KBM-7 (cell line): ENCODE data around the gene HHAT.

Experiments used
- DNase-seq: peaks from one replicate; pipeline ENCODE4 v3.0.0-alpha.2; 2015
- in situ Hi-C: fragments of 300-500 bp; cut with MboI; formaldehyde crosslinking; loops from 2 replicates; pipeline ENCODE4 v1.14.3; 2020; ENCODE audit warnings: low sequenced_read_pairs, low pct_unique_long_range_greater_than_20kb, mixed read lengths

HHAT gene

GRCh38 chr1:210328746-210329503, at the start of gene HHAT:
HHAT (plus strand) TSS chr1:210328902; CDS start chr1:210348976, 20,074 bp downstream.
- DNase-seq: peak; percentile 92

GRCh38 chr1:210280221-210280620, 48.5 kb upstream of the HHAT start:
- no peak for DNase-seq
- in situ Hi-C loops: no loop called here

More at GRCh38 chr1:210328746-210329503, at the start of gene HHAT:
- in situ Hi-C loops: no loop called here

DNA sequence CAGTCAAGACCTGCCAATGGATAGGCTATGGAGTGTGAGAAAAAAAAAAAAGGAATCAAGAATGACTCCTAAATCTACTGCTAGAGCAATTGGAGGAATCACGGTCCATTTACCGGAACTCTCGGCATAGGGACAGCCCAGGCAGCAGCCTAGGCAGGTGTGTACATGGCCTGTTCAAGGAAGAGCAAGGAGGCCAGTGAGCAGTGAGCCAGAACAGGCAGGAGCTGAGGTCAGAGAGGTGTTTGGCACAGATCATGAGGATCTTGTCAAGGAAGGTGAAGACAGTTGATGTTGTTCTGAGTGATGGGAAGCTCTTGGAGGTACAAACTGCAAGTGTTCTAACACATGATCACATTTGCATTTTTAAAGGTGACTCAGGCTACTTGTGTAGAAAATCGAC, 40.6 kb upstream of the HHAT start:
- in situ Hi-C loops: no loop called here
- no peak for DNase-seq

GRCh38 chr1:210289248-210289647, 39.5 kb upstream of the HHAT start:
- DNase-seq: no peak
- in situ Hi-C loops: no loop called here

- no peak for DNase-seq
- in situ Hi-C loops: no loop called here
These were observed 37.5 kb upstream of the HHAT start for GRCh38 chr1:210291081-210291764.

DNA sequence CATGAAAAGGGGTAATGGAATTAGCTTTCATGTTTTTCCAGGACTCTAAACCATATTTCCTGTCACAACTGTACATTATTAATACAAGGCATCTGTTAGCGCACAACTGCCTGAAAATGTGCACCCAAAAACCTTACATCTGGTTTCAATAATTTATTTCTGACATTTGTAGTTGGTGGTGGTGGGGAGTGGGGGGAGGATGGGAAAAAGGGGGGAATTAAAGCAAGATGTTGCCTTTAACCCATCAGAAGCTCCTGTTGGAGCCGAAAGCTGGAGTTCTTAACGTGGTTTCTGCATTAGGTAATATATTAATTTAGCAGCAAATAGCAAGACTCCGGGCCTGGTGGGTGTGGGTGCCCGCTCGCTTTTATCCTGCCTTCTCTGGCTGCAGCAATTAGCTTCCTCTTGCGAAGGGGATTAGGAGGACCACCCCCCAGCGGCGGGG, 36.9 kb upstream of the HHAT start:
- in situ Hi-C loops: no loop called here

DNA sequence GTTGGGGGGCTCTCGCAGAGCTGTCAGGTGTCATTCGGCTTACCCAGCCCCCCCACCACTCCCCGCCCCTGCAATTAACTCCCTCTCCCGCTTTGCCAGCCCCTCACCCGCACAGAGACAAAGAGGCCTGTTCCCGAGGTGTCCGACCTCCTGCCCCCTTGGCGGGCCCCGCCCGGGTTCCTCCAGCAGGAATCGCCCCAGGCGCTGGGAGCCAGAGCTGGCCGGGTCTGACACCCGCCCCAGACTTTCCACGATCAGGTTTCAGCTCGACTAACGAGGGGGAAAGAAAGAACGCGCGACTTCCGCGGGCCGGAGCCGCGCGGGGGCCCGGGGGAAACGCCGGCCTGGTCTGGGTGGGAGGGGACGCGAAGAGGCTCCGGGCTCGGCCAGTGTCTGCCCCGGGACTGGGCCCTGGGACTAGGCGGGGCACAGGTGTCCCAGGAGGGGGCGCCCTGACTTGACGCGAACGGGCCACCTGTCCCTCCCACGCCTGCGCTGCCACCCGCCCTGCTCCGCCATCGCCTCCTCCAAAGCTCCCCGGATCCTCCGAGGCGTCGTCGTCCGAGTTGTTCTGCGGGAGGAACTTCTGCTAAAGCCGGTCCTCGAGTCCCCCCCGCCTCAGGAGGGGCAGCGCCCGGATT, 36.4 kb upstream of the HHAT start:
- peak; percentile 4 for DNase-seq
- in situ Hi-C loops: no loop called here

More for the DNA sequence above, 36.9 kb upstream of the HHAT start:
- DNase-seq: no peak

DNA sequence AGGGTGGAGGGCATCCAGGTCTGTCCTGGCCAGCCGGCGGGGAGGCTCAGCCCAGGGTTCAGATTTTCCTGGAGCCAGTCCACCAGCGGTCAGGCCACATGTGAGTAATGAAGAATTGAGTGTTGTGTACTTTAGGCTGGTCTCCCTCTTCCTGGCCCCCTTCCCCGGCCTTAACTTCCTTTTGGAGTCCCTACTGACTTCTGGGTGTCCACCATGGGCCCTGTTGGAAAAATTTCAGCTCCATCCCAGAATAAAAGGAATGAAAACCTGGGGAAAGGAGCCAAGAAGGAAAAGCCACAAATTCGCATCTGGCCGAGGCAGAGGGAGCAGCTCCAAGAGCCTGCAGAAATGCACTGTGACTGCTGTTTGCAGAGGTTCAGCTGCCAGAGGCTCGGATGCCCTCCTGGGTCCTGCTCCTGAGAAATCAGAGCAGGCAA, 35.5 kb upstream of the HHAT start:
- in situ Hi-C loops: no loop called here
- DNase-seq: no peak

DNA sequence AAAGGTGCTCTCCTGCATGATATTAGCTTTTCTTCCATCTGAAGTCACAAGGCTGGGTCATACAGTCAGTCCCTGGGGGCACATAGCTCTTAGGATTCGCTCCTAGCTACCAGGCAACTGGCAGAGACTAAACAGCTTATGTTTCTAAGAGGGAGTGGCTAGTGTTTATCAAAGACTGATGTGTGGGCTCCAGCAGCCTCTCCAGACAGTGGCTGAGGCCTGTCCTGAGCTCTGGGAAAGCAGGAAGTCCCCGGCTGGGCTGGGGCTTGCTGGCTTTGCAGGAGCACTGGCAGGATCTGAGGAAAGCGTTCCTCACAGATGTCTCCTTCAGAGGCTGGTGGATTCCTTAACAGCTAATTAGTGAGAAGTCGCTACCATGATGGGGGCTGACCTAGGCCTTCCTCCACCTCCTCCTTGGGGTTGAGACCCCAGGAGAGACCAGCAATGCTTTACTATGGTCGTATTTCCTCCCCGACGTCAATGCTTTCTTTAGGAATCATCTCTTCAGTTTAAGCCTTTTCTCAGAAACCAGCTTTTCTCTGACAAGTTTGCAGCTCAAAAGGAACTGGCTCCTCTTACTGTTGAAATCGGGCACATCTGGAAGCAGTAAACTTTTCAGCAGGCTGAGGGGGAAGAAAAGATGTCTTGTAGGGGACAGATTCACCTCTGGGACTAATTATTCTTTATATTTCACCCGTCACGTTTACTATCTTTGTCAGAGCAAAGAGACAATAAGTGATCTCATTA, 33.5 kb upstream of the HHAT start:
- in situ Hi-C loops: no loop called here
- DNase-seq: no peak

DNA sequence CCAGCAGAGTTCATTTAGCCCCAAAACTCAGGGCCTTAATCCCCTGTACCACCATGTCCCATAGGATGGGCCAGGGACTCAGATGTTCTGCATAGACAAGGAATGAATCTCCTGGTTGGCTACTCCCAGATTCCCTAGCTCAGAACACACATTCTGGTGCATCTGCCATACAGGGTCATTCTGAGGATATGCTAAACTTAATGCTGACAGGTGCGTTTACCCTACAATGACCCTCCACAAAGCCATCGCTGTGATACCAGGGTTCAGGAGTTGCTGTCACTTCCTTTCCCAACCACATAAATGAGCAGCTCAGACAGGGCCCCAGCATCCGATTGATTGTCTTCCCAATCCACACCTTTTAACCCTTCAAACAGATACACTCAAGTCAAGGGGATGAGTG, 32.0 kb upstream of the HHAT start:
- no peak for DNase-seq
- in situ Hi-C loops: no loop called here

- DNase-seq: no peak
- in situ Hi-C loops: no loop called here
These were observed 30.4 kb upstream of the HHAT start for GRCh38 chr1:210298296-210298695.

GRCh38 chr1:210298936-210299335, 29.8 kb upstream of the HHAT start:
- in situ Hi-C loops: no loop called here
- DNase-seq: no peak

DNA sequence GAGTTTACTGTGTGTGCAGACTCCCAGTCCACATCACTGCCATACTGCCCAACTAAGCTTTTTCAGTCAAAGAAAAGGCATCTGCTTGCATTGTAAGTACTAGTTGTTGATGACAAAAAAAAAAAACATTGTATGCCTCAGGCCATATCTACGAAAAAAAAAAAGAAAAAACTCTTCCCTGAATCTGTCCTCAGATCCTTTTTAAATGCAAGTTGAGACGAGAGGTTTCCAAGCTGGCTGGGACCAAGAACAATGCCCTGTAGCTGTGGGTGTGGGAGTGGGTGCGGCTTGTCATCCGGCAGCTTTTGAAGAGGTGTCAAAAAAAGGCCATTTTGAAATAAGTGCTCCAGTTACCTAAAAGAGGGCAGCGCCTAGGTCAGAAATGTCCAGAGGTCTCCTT, 29.2 kb upstream of the HHAT start:
- in situ Hi-C loops: no loop called here
- no peak for DNase-seq

GRCh38 chr1:210300923-210301614, 27.6 kb upstream of the HHAT start:
- in situ Hi-C loops: loop anchor here (25.0 kb wide), 1 partner anchor 164 kb away; no protein-coding TSS in a partner anchor
- DNase-seq: no peak

DNA sequence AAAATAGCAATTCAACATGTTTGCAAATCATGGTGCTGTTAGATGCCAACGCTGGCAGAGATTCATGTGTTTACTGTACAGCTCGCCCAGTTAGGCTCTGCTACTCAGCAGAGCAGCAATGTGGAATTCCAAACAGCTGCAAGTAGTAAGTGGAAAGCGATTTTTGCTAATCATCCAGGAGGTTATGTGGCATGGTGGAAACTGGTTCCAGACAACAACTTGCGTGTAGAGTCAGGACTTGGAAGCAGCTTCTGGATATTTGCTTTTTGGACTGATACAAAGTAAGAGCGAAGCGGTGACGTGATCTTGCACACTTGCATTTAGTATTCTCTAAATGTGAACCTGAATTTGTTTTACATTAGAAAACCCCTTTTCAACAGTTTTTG, 27.1 kb upstream of the HHAT start:
- in situ Hi-C loops: loop anchor here (25.0 kb wide), 1 partner anchor 164 kb away; no protein-coding TSS in a partner anchor
- DNase-seq: no peak

DNA sequence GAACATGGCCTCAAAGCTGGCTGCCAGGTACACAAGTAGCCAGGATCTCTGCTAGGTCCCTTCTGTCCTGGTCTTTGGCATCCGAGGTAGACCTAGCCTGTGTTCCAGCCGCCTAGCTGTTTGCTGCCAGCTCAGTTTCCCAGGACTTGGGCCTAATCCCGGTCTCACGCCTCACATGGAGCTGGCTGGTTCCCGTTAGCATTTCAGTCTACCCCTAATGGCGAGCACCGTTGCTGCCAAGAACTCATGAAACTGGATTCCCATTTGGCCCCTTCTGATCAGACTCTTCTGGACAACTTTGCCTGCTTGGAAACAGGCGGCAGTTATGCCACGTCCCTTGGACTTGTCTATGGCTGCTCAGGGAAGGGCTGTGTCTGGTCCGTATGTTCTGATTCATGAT, 26.2 kb upstream of the HHAT start:
- in situ Hi-C loops: loop anchor here (25.0 kb wide), 1 partner anchor 165 kb away; no protein-coding TSS in a partner anchor
- no peak for DNase-seq

- no peak for DNase-seq
- in situ Hi-C loops: loop anchor here (25.0 kb wide), 1 partner anchor 166 kb away; no protein-coding TSS in a partner anchor
These were observed 25.3 kb upstream of the HHAT start for GRCh38 chr1:210303391-210303790.

GRCh38 chr1:210310562-210311153, 18.0 kb upstream of the HHAT start:
- in situ Hi-C loops: loop anchor here (25.0 kb wide), 1 partner anchor 173 kb away; no protein-coding TSS in a partner anchor
- no peak for DNase-seq
